ENCODE measurements around the gene GNB1.

Gene GNB1

GRCh38 chr1:1771096-1771495 is 119.8 kb downstream of the GNB1 start:
- no peak overlapping the region for H3K27ac ChIP-seq
- no peak overlapping the region for H3K4me3 ChIP-seq
- no peak for TF ChIP-seq CTCF (IDR thresholded peaks at IDR 0.05)
- no peak for DNase-seq (ENCODE audit: low spot score)

- Histone ChIP-seq H3K4me3 (no peak overlapping the region), H3K27ac (no peak overlapping the region)
- no peak for TF ChIP-seq CTCF (IDR thresholded peaks at IDR 0.05)
- DNase-seq (ENCODE audit: low spot score) = no peak
These were observed 120.8 kb downstream of the GNB1 start for GRCh38 chr1:1770102-1770501.

- Histone ChIP-seq H3K4me3 (no peak overlapping the region), H3K27ac (no peak overlapping the region)
- no peak for DNase-seq (ENCODE audit: low spot score)
- TF ChIP-seq CTCF (IDR thresholded peaks at IDR 0.05) = no peak
These were observed 122.5 kb downstream of the GNB1 start for GRCh38 chr1:1768249-1768992.

- TF ChIP-seq CTCF (IDR thresholded peaks at IDR 0.05) = no peak
- H3K4me3 ChIP-seq = no peak overlapping the region
- DNase-seq (ENCODE audit: low spot score) = no peak
- no peak overlapping the region for H3K27ac ChIP-seq
These were observed 125.9 kb downstream of the GNB1 start for GRCh38 chr1:1764876-1765470.

- H3K27ac ChIP-seq = no peak overlapping the region
- TF ChIP-seq CTCF (IDR thresholded peaks at IDR 0.05) = no peak
- no peak for DNase-seq (ENCODE audit: low spot score)
- H3K4me3 ChIP-seq = no peak overlapping the region
These were observed 126.9 kb downstream of the GNB1 start for GRCh38 chr1:1763657-1764621.

- no peak overlapping the region for H3K4me3 ChIP-seq
- H3K27ac ChIP-seq = no peak overlapping the region
- TF ChIP-seq CTCF (IDR thresholded peaks at IDR 0.05) = no peak
- DNase-seq (ENCODE audit: low spot score) = no peak
These were observed 129.1 kb downstream of the GNB1 start for GRCh38 chr1:1761504-1762376.
